Medulla oblongata (tissue), 1 donor: ENCODE measurements around the gene CNTN5.

ENCODE experiments used
- DNase-seq: peaks from one replicate; pipeline ENCODE4 v3.0.0-alpha.2; 2015; ENCODE audit errors: extremely low spot score

CNTN5 gene

DNA sequence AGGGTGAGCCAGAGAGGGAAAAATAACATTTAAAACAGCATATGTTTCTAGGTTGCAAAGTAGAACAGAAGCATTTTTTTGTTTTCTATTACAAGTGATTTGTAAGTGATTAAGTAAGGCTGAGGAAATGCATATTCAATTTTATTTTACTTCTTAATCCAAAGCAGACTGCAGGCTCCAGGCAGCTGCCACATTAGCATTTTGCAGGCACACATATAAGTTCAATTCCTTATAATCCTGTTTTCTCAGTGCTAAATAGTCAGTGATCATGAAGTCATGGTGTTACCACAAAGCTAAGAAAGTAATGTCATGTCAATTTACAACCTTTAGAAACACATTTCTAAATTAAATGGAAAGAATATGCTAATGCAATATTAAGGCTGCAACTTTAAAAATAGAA, 149.8 kb downstream of the CNTN5 start:
- no peak for DNase-seq

DNA sequence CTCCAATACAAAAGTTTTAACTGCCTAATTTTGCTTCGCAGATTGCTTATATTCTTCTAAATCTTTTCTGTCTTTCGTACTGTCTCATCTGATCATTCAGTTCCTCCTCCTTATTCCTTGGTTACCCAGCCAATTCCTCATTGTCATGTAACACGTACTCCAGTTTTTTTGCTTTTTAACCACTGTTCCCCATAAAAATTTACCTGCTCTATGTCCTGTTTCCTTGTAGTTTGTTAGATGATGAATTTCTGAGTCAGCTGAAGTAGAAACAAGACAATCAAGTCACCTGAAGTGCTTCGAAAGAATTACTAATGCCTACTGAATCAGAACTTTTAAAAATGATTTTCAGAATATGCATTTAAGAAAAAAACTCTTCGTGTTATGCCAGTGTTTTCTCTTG, 150.6 kb downstream of the CNTN5 start:
- no peak for DNase-seq

DNA sequence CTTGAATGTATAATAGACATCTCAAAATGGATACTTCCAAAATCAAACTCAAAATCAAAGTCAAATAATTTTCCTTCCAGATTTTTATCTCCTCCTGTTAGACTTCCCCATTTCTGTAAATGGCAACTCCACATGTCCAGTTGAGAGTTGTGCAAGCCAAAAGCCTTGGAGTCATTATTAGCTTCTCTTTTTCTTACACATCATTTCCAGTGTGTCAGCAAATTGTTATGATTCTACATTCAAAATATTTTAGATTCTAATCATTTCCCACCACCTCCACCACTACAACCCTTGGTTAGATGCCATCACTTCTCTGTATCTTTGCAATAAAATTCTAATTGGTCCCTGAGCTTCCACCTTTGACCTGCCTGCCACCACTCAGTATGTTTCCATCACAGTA, 155.7 kb downstream of the CNTN5 start:
- DNase-seq, result no peak

DNA sequence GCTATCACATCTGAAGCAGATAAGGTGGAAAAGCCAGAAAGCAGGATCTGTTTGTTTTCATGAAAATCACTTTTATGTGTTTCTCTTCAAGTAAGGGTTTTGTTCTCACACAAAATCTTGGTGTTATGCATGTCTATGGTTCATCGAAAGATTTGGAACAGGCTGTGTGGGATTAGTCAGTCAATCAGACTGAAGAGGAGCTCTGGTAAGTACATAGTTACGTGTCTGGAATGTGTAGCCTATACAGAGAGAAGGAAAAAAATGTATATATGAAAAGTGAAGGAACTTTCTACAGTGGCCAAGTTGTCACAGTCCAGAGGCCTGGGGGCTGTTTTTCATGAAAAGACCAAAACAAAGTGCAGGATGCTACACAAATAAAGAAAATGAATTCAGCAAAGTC, 156.7 kb downstream of the CNTN5 start:
- no peak for DNase-seq

DNA sequence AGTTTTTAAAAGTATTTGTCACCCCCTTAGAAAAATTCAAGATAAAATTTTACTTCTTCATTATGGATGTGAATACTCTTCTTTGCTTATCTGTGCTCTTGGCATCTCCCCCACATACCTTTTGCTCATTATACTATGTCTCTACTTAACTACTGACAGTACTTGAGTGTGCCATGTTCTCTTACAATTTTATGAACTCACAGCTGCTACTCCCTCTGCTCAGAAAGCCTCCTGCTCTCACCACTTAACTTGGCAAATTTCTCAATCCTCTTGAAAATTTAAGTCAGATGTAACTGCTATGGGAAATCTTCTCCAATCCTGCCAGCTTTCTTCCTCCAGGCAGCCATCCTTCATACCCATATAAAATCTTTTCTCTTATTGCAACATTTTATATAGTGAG, 163.4 kb downstream of the CNTN5 start:
- DNase-seq, result no peak

DNA sequence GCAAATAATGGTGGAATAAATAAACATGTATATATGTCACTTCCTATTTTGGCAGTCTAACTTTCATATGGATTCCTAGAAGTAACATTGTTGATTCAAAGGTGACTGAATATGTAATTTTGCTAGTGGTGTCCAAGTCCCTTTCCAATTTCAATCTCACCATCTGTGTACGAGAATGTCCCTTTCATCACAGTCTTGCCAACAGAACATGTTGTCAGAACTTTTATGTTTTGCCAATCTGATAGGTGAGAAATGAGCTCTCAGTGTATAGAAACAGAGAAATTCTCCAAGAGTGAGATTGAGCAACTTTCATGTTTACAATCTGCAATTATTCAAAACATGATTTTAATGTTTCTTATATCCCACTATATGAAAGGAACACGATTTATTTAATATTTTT, 167.5 kb downstream of the CNTN5 start:
- no peak for DNase-seq

DNA sequence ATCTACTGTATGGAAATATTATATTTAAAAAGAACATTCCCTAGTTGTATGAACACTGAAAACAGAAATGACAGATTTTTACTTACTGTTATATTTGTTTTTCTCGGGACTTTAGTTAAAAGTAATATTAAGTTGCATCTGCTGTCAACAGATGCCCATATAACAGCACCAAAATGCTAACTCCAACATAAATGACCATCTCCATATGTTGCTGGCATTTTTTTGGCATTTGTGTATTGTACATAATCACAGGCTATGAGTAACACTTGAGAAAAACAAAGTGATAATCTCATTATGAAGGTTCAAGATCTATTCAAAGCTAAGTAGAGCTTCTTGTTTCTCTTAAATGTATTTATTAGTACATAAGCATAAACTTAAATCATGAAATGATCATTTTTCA, 172.0 kb downstream of the CNTN5 start:
- no peak for DNase-seq

DNA sequence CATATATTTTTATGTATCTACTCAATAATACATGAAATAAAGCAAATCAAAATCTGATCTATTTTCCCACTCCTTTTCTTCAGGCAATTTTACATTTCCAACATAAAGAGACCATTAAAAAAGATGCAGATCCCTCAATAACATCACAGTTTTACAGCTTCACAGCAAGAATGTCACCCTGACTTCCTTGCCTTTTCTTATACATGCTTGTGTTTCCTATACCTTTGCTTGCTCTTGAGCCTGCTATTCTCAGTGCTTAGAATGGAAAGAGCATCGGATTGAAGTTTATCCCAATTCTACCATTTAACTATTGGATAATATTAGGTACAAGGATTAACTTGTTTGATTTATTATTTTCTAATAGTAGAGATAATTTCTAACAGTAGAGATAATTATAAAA, 176.7 kb downstream of the CNTN5 start:
- no peak for DNase-seq

DNA sequence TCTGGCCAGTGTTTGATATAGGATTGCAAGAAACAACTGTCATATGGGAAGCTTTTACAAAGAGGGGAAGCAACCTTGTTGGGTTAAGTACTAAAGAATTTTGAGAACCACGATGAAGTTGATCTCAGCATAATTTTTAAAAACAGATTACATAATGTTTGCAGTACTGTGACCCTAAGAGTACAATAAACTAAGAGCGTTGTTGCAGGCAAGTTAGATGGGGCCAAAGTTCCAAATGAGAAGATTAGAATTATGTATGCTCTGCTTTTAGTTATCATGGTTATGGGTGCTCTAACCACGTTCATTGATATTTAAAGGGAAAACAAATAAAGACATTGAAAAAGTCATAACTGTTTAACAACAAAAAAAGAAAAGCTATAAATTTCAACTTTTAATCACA, 177.5 kb downstream of the CNTN5 start:
- no peak for DNase-seq

DNA sequence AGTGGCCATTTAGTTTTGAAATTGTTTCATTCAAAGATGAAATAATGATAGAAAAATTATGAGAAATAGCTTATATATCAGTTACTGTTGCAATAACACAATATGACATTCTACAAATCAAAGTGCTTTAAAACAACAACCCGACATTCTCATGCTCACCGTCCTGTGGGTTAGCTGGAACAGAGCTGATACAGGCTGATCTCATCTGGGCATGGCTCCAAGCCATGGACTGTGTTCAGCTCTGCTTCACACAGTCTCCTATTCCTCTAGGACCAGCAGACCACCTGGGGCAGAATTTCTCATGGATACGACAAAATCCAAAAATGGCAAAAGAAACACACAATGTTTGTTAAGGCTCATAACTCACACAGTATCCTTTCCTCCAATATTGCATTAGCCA, 178.6 kb downstream of the CNTN5 start:
- peak; percentile 32 for DNase-seq

DNA sequence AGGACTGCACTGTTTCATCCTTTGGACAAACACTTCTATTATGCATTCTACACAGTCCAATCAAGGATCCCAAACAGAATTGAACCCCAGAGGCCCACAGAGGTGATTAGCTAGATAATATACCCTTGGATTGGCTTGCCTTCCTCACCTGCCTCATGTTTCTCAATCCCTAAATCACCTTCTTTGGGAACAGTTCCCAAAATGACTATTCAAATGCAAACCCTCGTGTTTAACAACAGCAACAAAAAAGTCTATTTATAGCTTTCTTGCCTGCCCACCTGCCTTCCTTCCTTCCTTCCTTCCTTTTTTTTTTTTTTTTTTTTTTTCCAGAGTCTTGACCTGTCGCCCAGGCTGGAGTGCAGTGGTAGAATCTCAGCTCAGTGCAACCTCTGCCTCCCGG, 180.0 kb downstream of the CNTN5 start:
- DNase-seq, result no peak

DNA sequence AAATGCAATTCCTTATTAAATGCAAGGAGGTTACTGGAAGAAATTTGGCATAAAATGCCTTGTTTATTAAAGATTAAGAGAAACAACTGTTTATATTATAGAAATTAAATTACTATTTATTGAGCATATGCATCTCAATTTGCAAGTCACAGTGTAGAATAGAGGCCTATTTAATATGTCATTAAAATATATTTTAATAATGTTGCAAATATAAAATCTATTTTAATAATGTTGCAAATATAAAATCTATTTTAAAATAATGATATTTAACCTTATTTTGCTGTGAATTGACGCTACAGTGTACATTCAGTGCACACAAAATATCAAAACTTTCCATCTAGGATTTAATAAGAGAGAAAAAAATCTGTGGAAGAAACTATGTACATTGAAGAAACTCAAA, 188.1 kb downstream of the CNTN5 start:
- no peak for DNase-seq

DNA sequence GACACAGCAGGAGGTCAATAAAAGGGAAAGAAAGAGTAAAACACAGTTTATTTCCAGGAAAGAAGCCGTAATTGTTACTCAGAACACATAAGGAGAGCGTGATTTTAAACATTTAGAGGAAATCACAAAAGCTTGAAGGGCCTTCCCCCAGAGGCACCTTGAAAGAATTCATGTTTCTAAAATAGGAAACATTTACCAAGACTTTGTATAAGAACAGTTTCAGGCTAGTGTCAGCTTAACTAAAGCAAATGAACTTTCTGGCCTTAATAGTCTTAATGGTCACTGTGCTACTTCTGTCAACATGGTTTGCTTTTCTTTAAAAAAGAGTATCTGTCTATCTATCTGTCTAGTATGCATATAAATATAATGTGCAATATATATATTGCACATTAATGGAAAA, 208.8 kb downstream of the CNTN5 start:
- DNase-seq, result no peak

DNA sequence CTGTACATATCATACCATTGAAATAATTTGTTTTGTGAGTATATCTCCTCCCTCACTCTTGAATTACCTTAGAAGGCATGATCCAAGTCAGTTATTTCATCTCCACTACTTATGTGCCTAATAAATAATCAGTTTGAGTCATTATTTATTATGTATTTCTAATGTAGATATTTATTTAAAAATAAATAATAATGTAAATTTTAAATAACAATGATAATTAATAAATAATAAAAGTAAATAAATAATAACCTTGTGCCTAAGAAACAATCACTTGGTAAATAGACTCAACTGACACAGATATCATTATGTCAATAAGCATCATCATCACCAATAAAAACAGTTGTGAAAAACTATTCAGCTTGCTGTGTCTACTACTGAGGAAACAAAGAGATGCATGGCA, 213.8 kb downstream of the CNTN5 start:
- no peak for DNase-seq

DNA sequence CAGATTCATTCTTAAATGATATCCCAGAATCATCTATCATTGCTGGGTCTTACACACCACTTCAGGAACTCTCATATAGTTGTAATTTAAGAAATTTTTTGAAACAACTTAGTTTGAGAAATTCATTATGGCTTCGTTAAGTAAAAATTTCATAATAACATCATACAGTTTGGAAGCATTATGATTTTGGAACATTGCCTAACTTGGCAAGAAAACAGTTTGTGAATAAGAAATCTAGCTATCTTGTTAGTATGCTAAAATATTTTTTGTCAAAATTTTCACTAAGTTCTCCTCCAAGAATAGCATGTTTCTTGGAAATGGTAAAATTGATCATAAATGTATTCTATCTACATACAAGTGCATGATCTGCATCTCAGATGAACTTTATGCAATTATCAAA, 217.7 kb downstream of the CNTN5 start:
- no peak for DNase-seq

DNA sequence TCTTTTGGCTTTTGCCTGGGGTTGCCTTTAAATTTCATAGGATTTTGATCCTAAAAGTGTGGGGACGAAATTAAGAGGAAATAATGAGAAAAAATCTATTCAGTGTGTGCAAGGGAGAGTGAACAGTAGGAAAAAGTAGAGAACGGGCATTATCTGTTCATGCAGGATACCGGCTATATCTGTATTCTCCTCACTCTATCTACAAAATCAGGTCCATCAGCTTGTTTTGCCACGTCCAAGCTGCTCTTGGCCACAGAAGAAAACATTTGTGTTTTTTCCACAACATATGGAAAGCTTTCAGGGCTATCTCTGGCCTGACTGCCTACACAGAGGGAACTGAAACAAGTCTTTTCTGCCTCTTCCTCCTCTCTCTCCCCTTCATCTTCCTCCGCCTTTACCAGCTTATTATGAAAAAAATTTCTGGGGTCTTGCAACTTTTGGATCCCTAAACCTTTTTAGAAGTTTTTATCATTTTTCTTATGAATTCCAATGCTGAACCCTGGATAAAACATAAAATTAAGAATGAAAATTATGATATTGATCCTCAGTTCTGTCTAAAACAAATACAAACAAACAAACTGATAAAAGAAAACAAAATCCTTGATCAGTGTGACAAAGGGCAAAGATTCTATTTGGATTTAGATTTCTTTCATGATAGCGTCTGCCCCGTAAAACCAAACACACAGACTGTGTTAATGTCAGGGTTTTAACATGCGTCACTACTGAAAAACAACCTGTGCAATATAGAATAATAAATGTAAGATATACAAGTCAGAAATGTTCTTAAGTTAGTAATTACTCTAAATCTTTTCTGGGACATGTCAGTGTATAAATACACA, 219.7 kb downstream of the CNTN5 start:
- no peak for DNase-seq

DNA sequence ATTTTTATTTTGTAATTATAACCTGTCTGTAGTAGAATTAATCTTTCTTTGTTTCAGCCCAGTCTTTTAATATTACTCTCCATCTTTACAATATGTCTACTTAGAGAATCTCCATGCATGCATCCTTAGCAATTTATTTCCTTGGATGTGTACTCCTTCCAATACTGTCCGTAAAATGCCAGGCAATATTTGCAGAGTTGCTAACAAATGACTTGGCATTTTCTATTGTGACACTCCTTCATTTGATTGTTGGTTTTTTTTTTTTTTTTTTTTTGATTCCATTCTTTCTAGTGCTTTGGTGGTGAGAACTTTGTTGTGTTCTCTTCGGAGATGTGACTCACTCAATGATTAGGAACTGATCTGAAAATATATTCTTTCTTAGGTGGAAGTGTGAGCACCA, 220.3 kb downstream of the CNTN5 start:
- no peak for DNase-seq

DNA sequence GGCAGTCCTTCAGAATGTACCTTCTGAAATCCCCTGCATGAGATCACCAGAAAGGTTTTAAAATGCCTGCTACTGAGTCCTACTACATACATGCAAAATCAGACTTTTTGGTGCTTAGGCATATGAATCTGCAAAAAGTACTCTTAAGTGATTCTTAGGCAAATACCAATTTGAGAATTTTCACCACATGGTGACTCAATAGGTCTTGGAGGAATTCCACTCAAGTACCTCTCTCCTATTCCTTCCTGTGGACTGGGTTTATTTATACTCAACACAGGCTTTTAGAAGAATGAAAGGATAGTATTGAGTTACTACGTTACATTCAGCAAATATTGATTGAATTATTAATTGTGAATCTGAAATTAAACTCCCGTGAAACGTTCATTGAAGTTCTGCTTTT, 223.9 kb downstream of the CNTN5 start:
- DNase-seq, result no peak

DNA sequence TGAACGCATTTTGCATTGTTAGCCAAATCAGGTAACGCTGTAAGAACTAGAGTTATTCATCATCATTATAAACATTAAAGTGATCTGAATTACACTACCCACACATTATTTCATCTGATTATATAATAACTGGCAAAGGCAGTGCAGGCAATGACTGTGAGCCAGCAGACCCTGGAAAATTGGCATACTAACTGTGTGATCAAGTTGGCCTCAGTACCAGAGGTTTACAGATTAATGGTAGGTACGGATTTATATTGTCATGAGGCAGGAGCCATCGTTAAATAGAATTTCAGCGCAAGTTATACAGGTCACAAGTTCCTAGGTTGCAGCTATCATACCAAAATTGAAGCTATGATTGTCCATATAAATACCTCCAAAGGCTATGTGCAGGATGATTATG, 225.4 kb downstream of the CNTN5 start:
- no peak for DNase-seq

DNA sequence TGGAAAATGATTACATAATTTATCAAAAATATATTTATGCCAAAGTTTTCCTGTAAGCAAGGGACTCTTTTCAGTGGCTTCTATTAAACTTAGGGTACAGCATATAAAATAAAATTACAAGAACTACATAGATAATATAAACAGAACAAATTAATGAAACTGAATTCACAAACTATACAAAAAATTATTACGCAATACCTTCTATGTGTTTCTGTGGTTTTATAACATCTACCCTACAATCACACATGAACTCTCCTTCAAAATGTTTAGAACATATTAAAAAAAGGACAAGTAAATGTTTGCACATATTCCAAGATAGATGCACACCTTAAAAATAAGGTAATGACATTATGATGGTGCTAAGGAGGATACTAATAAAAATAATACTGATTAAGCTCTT, 235.9 kb downstream of the CNTN5 start:
- no peak for DNase-seq

DNA sequence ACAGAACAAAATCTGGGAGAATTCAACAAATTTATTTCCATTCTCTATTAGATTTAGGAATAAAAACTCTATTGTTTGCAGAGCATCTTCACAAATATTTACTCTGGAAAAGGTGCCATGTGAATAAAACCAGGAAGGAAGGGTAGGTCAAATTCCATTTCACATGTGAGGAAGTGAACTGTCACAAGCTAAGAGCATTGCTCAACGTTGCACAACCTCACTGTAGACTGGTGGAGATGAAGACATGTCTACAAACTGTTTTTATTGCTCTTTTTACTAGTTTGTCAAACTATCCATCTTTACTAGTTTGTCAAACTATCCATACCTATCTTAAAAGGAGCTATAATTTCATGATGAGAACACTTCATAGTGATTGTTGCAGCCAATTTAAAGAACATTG, 236.4 kb downstream of the CNTN5 start:
- no peak for DNase-seq

DNA sequence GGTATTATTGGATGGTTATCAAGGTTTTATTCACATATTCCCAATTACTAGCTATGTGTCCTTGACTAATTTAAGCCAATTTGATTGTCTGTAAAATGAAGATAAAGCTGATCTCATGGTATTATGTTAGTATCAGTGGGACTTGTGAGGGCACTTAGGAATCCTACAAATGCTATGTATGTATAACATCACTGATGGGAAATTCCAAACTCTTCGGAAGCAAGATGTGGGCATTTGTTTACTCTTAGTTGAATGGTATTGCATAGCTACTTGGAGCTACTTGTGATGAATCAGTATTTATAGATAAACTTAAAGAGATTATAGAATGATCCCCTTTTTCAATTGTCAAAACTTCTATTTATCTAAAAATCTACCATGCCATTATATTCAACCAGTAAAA, 239.9 kb downstream of the CNTN5 start:
- no peak for DNase-seq

DNA sequence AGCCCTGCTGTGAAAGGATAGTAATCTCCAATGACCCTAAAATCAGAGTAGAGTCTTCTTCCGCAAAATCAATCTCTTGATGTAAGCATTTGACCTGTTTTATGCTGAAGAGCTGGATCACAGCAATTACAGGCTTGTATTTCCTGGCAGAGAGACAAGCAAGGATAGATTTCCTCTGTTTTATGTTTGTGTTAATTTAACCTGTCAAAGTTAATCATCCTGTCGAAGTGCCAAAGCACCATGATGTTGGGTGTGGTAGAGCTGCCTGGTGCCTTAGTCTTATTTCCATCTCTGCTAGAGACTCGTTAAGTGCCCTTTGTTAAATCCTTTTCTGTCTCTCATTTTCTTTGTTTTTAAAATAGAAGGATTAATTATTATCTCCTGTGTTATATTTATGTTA, 248.1 kb downstream of the CNTN5 start:
- DNase-seq, result no peak

DNA sequence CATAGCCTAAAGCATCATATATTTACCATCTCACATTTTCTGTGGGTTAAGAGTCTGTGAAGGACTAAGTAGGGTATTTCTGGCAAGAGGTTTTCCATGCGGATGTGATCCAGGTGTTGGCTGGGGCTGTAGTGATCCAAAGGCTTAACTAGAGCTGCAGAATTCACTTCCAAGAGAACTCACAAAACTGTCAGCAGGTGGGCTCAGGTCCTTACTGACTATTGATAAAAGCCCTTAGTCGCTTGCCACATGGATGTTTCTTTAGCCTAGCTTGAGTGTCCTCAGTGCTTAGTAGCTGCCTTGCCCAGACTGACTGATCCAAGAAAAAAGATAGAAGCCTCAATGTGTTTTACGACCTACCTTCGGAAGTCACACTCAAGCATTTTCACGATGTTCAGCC, 250.8 kb downstream of the CNTN5 start:
- DNase-seq, result no peak
